HepG2 (cell line): Measurements from ENCODE around the gene SDC1. TPM values are rescaled to one million over a fixed set of nuclear protein-coding genes. Genes with fewer than 3 reads are reported as not detected.
A peak's percentile ranks its signal among the peaks of the same experiment; 100 is the strongest.

Experiments used
- AGO2 ChIP-seq: fragments of 200-400 bp; formaldehyde crosslinking; optimal IDR thresholded peaks from 2 replicates; pipeline ENCODE3; 2017; ENCODE audit warnings: mild to moderate bottlenecking, low read depth, low read length, moderate library complexity
- ATM ChIP-seq: fragments of 450-650 bp; IDR thresholded peaks from 2 replicates; pipeline ENCODE4 v1.7.1; 2017; ENCODE audit warnings: mild to moderate bottlenecking, borderline replicate concordance
- CBX5 ChIP-seq: sonication (generic); formaldehyde crosslinking; IDR thresholded peaks from 2 replicates; pipeline ENCODE4 v1.4.0; 2020; ENCODE audit warnings: missing genetic modification reagents, borderline replicate concordance
- FLYWCH1 ChIP-seq: sonication (generic); formaldehyde crosslinking; IDR thresholded peaks from 2 replicates; pipeline ENCODE4 v1.8.1; 2023; ENCODE audit warnings: mild to moderate bottlenecking, missing genetic modification reagents
- HDAC1 ChIP-seq: sonication (generic); formaldehyde crosslinking; IDR thresholded peaks from 2 replicates; pipeline ENCODE4 v1.5.1; 2020; ENCODE audit warnings: mild to moderate bottlenecking, missing genetic modification reagents
- NFIC ChIP-seq: IDR thresholded peaks from 2 replicates; pipeline ENCODE4 v1.6.1; 2012; ENCODE audit warnings: mild to moderate bottlenecking, low read length, inconsistent platforms
- NKX3-1 ChIP-seq: sonication (generic); formaldehyde crosslinking; IDR thresholded peaks from 2 replicates; pipeline ENCODE4 v1.5.0; 2020; ENCODE audit warnings: missing genetic modification reagents
- REPIN1 ChIP-seq: sonication (generic); formaldehyde crosslinking; IDR thresholded peaks from 2 replicates; pipeline ENCODE4 v1.8.0; 2022; ENCODE audit warnings: missing genetic modification reagents, low read depth, mild to moderate bottlenecking, borderline replicate concordance
- SALL2 ChIP-seq: sonication (generic); formaldehyde crosslinking; IDR thresholded peaks from 2 replicates; pipeline ENCODE4 v1.8.1; 2023; ENCODE audit warnings: mild to moderate bottlenecking, missing genetic modification reagents, inconsistent platforms
- SMAD3 ChIP-seq: sonication (generic); formaldehyde crosslinking; IDR thresholded peaks from 2 replicates; pipeline ENCODE4 v1.4.0; 2020; ENCODE audit warnings: missing genetic modification reagents
- XBP1 ChIP-seq: sonication (generic); formaldehyde crosslinking; IDR thresholded peaks from 2 replicates; pipeline ENCODE4 v1.5.0; 2020; ENCODE audit warnings: missing genetic modification reagents
- ZNF138 ChIP-seq: sonication (generic); formaldehyde crosslinking; IDR thresholded peaks from 2 replicates; pipeline ENCODE4 v1.5.0; 2020; ENCODE audit warnings: mild to moderate bottlenecking, low read depth, missing genetic modification reagents
- ZNF235 ChIP-seq: sonication (generic); formaldehyde crosslinking; IDR thresholded peaks from 2 replicates; pipeline ENCODE4 v1.8.1; 2023; ENCODE audit warnings: mild to moderate bottlenecking, missing genetic modification reagents, borderline replicate concordance
- ZNF350 ChIP-seq: sonication (generic); formaldehyde crosslinking; IDR thresholded peaks from 2 replicates; pipeline ENCODE4 v1.4.0; 2020; ENCODE audit warnings: mild to moderate bottlenecking, low read depth, missing genetic modification reagents, borderline replicate concordance
- ZNF468 ChIP-seq: sonication (generic); formaldehyde crosslinking; IDR thresholded peaks from 2 replicates; pipeline ENCODE4 v1.8.0; 2022; ENCODE audit warnings: mild to moderate bottlenecking, moderate library complexity, missing genetic modification reagents
- ZNF766 ChIP-seq: sonication (generic); formaldehyde crosslinking; IDR thresholded peaks from 2 replicates; pipeline ENCODE4 v1.5.0; 2020; ENCODE audit warnings: missing genetic modification reagents, borderline replicate concordance
- polyA plus RNA-seq, 8 experiments: library from polyadenylated mRNA; depleted of rRNA in 3 of 8; stranded (reverse) in 7 of 8; unstranded in 1 of 8; fragments of >200 nt; fragmentation: Illumina TruSeq in 4 of 8; extraction: Trizol in 4 of 8; gene quantifications; 2 replicates each; pipeline versions ENCODE4 v1.2.1 to v1.2.3, GENCODE V29; 2011 to 2016; ENCODE audit warnings: low read depth in 4 of 8, missing spikeins in 1 of 8, mixed read lengths in 1 of 8; ENCODE audit not compliant: insufficient read depth in 1 of 8
- total RNA-seq, 5 experiments: library from RNA; depleted of rRNA; stranded (reverse); fragments of >200 nt; fragmentation: Illumina TruSeq; extraction: Trizol; gene quantifications; 2 replicates each; pipeline ENCODE4 v1.2.3, GENCODE V29; 2016; ENCODE audit warnings: low read depth in 1 of 5
- TF ChIP-seq, protein P1 (sequence below): sonication (generic); formaldehyde crosslinking; IDR thresholded peaks from 2 replicates; pipeline ENCODE4 v1.4.0; 2020; ENCODE audit warnings: low read depth, missing genetic modification reagents
- TF ChIP-seq, protein P2 (sequence below): sonication (generic); formaldehyde crosslinking; IDR thresholded peaks from 2 replicates; pipeline ENCODE4 v1.5.0; 2020; ENCODE audit warnings: mild to moderate bottlenecking, missing genetic modification reagents, borderline replicate concordance

SDC1 gene
- total and polyA plus RNA-seq, 2 of the 13 experiments (the other 11 are each of a cell fraction or from before 2014, with no cell fraction given), result 108 to 119 TPM

GRCh38 chr2:20190876-20191713 lies 33.8 kb downstream of the SDC1 start (continued):
- no peak for TF ChIP-seq XBP1 (CRISPR knock-in tag)
- TF ChIP-seq SALL2, result no peak
- TF ChIP-seq NFIC, result no peak
- no peak for TF ChIP-seq AGO2
- TF ChIP-seq CBX5, result no peak
- peak; percentile 74; the same call in 1 of the 2 replicates for TF ChIP-seq ZNF235 (CRISPR knock-in tag)
- no peak for TF ChIP-seq HDAC1 (CRISPR knock-in tag)
- no peak for TF ChIP-seq NKX3-1 (CRISPR knock-in tag)
- no peak for TF ChIP-seq ZNF766 (CRISPR knock-in tag)
- TF ChIP-seq, protein P1, sequence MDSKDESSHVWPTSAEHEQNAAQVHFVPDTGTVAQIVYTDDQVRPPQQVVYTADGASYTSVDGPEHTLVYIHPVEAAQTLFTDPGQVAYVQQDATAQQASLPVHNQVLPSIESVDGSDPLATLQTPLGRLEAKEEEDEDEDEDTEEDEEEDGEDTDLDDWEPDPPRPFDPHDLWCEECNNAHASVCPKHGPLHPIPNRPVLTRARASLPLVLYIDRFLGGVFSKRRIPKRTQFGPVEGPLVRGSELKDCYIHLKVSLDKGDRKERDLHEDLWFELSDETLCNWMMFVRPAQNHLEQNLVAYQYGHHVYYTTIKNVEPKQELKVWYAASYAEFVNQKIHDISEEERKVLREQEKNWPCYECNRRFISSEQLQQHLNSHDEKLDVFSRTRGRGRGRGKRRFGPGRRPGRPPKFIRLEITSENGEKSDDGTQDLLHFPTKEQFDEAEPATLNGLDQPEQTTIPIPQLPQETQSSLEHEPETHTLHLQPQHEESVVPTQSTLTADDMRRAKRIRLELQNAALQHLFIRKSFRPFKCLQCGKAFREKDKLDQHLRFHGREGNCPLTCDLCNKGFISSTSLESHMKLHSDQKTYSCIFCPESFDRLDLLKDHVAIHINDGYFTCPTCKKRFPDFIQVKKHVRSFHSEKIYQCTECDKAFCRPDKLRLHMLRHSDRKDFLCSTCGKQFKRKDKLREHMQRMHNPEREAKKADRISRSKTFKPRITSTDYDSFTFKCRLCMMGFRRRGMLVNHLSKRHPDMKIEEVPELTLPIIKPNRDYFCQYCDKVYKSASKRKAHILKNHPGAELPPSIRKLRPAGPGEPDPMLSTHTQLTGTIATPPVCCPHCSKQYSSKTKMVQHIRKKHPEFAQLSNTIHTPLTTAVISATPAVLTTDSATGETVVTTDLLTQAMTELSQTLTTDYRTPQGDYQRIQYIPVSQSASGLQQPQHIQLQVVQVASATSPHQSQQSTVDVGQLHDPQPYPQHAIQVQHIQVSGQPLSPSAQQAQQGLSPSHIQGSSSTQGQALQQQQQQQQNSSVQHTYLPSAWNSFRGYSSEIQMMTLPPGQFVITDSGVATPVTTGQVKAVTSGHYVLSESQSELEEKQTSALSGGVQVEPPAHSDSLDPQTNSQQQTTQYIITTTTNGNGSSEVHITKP, result no peak
- no peak for TF ChIP-seq SMAD3
- TF ChIP-seq REPIN1 (CRISPR knock-in tag), result no peak
- no peak for TF ChIP-seq ZNF350
- TF ChIP-seq, protein P2, sequence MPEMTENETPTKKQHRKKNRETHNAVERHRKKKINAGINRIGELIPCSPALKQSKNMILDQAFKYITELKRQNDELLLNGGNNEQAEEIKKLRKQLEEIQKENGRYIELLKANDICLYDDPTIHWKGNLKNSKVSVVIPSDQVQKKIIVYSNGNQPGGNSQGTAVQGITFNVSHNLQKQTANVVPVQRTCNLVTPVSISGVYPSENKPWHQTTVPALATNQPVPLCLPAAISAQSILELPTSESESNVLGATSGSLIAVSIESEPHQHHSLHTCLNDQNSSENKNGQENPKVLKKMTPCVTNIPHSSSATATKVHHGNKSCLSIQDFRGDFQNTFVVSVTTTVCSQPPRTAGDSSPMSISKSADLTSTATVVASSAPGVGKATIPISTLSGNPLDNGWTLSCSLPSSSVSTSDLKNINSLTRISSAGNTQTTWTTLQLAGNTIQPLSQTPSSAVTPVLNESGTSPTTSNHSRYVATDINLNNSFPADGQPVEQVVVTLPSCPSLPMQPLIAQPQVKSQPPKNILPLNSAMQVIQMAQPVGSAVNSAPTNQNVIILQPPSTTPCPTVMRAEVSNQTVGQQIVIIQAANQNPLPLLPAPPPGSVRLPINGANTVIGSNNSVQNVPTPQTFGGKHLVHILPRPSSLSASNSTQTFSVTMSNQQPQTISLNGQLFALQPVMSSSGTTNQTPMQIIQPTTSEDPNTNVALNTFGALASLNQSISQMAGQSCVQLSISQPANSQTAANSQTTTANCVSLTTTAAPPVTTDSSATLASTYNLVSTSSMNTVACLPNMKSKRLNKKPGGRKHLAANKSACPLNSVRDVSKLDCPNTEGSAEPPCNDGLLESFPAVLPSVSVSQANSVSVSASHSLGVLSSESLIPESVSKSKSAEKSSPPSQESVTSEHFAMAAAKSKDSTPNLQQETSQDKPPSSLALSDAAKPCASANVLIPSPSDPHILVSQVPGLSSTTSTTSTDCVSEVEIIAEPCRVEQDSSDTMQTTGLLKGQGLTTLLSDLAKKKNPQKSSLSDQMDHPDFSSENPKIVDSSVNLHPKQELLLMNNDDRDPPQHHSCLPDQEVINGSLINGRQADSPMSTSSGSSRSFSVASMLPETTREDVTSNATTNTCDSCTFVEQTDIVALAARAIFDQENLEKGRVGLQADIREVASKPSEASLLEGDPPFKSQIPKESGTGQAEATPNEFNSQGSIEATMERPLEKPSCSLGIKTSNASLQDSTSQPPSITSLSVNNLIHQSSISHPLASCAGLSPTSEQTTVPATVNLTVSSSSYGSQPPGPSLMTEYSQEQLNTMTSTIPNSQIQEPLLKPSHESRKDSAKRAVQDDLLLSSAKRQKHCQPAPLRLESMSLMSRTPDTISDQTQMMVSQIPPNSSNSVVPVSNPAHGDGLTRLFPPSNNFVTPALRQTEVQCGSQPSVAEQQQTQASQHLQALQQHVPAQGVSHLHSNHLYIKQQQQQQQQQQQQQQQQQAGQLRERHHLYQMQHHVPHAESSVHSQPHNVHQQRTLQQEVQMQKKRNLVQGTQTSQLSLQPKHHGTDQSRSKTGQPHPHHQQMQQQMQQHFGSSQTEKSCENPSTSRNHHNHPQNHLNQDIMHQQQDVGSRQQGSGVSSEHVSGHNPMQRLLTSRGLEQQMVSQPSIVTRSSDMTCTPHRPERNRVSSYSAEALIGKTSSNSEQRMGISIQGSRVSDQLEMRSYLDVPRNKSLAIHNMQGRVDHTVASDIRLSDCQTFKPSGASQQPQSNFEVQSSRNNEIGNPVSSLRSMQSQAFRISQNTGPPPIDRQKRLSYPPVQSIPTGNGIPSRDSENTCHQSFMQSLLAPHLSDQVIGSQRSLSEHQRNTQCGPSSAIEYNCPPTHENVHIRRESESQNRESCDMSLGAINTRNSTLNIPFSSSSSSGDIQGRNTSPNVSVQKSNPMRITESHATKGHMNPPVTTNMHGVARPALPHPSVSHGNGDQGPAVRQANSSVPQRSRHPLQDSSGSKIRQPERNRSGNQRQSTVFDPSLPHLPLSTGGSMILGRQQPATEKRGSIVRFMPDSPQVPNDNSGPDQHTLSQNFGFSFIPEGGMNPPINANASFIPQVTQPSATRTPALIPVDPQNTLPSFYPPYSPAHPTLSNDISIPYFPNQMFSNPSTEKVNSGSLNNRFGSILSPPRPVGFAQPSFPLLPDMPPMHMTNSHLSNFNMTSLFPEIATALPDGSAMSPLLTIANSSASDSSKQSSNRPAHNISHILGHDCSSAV (CRISPR knock-in tag), result no peak
- TF ChIP-seq ZNF468 (CRISPR knock-in tag), result no peak
- no peak for TF ChIP-seq FLYWCH1 (CRISPR knock-in tag)
- TF ChIP-seq ATM, result no peak
- TF ChIP-seq ZNF138 (CRISPR knock-in tag), result no peak
